Measurements from ENCODE around the gene FMNL3.

- TF ChIP-seq NFRKB (IDR thresholded peaks at IDR 0.05) (no peak), LEF1 (IDR thresholded peaks at IDR 0.05; ENCODE audit: borderline replicate concordance) (no peak), ZNF384 (IDR thresholded peaks at IDR 0.05) (no peak)
Observed at GRCh38 chr12:49587174-49587908, 119.9 kb downstream of the FMNL3 start.
